Natural killer cell treated with Interleukin-12 subunit alpha and Interleukin-12 subunit beta and Interleukin-15 and Interleukin-18, amount 100 ng/mL, for 72 hours (primary cell): ENCODE results near the gene IFI16. TPM values are rescaled to one million over a fixed set of nuclear protein-coding genes. Genes with fewer than 3 reads are reported as not detected.
"Not testable (repeated sequence)": the region's sequence is repeated elsewhere in the genome, so short reads cannot be mapped to it uniquely, and the experiment has no call there.

Source experiments
- ATAC-seq, 2 donors: fragments of 150-1000 bp; cut with Tn5 transposase in 1 of 2; sonication (Bioruptor Pico), chemical (Tn5 transposase) in 1 of 2; 2 replicates each; pipeline ENCODE4 v1.10.0; 2021
- DNase-seq: peaks from one replicate; pipeline ENCODE4 v3.0.0; 2022; ENCODE audit warnings: low spot score
- H3K27ac Mint-ChIP-seq, 2 donors: 1 replicate in 1 of 2; 2 replicates in 1 of 2; pipeline ENCODE4 v1.8.0; 2022; ENCODE audit warnings: mixed read lengths in 2 of 2, mild to moderate bottlenecking in 1 of 2, moderate library complexity in 1 of 2
- H3K27me3 Mint-ChIP-seq, 2 donors: 1 replicate in 1 of 2; 2 replicates in 1 of 2; pipeline ENCODE4 v1.8.0; 2022; ENCODE audit warnings: mixed read lengths in 2 of 2
- H3K36me3 Mint-ChIP-seq: one replicate; pipeline ENCODE4 v1.8.0; 2022; ENCODE audit warnings: mixed read lengths
- H3K4me1 Mint-ChIP-seq, 2 donors: 1 replicate in 1 of 2; 2 replicates in 1 of 2; pipeline ENCODE4 v1.8.0; 2022; ENCODE audit warnings: low read depth in 2 of 2, mixed read lengths in 2 of 2, mild to moderate bottlenecking in 1 of 2
- H3K4me3 Mint-ChIP-seq: one replicate; pipeline ENCODE4 v1.8.0; 2022; ENCODE audit warnings: mixed read lengths
- H3K9me3 Mint-ChIP-seq: 2 replicates; pipeline ENCODE4 v1.8.0; 2022; ENCODE audit warnings: mixed read lengths
- total RNA-seq, 2 donors: library from RNA; stranded (reverse); gene quantifications; one replicate each; pipeline ENCODE4 v1.2.3, GENCODE V29; 2022

The IFI16 gene
- total RNA-seq, 2 donors from 2014 or later: 186 to 228 TPM

DNA sequence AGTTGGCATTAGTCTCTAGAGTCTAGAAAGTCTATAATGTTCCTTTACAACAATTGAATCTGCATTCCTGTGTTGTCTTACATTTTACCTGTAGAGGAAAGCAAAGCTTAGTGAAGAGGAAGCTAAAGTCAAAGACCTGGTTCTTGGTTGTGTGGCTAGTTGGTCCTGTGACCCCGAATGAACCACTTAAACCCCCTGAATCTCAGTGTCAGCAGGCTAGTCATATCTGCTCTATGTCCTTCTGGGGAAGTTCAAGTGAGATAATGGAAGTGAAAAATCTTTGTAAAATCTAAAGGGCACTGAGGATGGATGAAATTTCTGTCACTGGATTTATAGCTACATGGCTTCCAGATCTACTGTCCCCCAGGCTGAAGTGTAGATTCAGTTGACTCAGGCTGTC lies 90.9 kb downstream of the IFI16 start:
- Mint-ChIP-seq H3K4me1 (no peaks in the 10 kb centered on the region), H3K36me3 (no peaks in the 10 kb centered on the region), H3K9me3 (no peaks in the 10 kb centered on the region), H3K4me3 (no peak overlapping the region), H3K27me3 (peaks cover 29 to 36% of the 10 kb centered on the region in 2 donors), H3K27ac (no peak overlapping the region)
- DNase-seq: no peak
- no peak for ATAC-seq

DNA sequence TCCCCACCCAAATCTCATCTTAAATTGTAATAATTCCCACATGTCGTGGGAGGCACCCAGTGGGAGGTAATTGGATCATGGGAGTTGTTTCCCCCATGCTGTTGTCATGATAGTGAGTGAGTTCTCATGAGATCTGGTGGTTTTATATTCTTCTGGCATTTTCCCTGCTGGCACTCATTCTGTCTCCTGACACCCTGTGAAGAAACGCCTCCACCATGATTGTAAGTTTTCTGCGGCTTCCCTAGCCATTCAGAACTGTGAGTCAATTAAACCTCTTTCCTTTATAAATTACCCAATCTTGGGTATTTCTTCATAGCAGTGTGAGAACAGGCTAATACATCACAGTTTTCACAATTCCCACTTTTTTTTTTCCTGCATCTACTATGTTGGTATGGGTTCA lies 93.3 kb downstream of the IFI16 start:
- H3K4me3 Mint-ChIP-seq, H3K4me1 Mint-ChIP-seq, DNase-seq, H3K27ac Mint-ChIP-seq, ATAC-seq, H3K9me3 Mint-ChIP-seq, H3K36me3 Mint-ChIP-seq: not testable (repeated sequence)
- peaks cover 40 to 42% of the 10 kb centered on the region in 2 donors for H3K27me3 Mint-ChIP-seq

Other genes starting within 250 kb of the IFI16 start
- not detected for gene OR6N1, start 237.7 kb upstream of the IFI16 start, total RNA-seq
- gene OR6N2, start 228.7 kb upstream of the IFI16 start, total RNA-seq: not detected
- not detected for gene MNDA, start 178.6 kb upstream of the IFI16 start, total RNA-seq
- 10 to 100 TPM; 47.7 to 64.7 TPM for gene PYHIN1, start 78.4 kb upstream of the IFI16 start, total RNA-seq
- gene AIM2, start 66.9 kb downstream of the IFI16 start, total RNA-seq: 1 to 10 TPM; 1.8 to 6.6 TPM
- not detected for gene CADM3, start 161.7 kb downstream of the IFI16 start, total RNA-seq
- gene ACKR1, start 195.0 kb downstream of the IFI16 start, total RNA-seq: not detected